SK-N-SH treated with all-trans-retinoic acid at 6 μM for 48 hours (cell line): ENCODE measurements around the gene CDK6.

Experiments used
- ARNTL ChIP-seq: fragments of 450-650 bp; formaldehyde crosslinking; IDR thresholded peaks from 2 replicates; pipeline ENCODE4 v1.5.0; 2020; ENCODE audit warnings: low read depth, mild to moderate bottlenecking, moderate library complexity, borderline replicate concordance
- BACH2 ChIP-seq: fragments of 250-450 bp; sonication (Bioruptor Pico); IDR thresholded peaks from 2 replicates; pipeline ENCODE4 v1.9.0; 2021; ENCODE audit warnings: mild to moderate bottlenecking, borderline replicate concordance
- CSDC2 ChIP-seq: fragments of 250-450 bp; sonication (Bioruptor Pico); IDR thresholded peaks from 2 replicates; pipeline ENCODE4 v1.5.0; 2020; ENCODE audit warnings: mild to moderate bottlenecking, moderate library complexity
- GLIS3 ChIP-seq: fragments of 250-450 bp; sonication (Bioruptor Pico); IDR thresholded peaks from 2 replicates; pipeline ENCODE4 v1.5.0; 2020; ENCODE audit warnings: mild to moderate bottlenecking, moderate library complexity
- OSR1 ChIP-seq: fragments of 250-450 bp; sonication (Bioruptor Pico); IDR thresholded peaks from 2 replicates; pipeline ENCODE4 v1.8.0; 2022; ENCODE audit warnings: moderate library complexity, mild to moderate bottlenecking, inconsistent platforms
- PPARA ChIP-seq: fragments of 250-450 bp; sonication (Bioruptor Pico); IDR thresholded peaks from 2 replicates; pipeline ENCODE4 v1.5.0; 2020; ENCODE audit warnings: mild to moderate bottlenecking, borderline replicate concordance
- RARB ChIP-seq: fragments of 250-450 bp; sonication (Bioruptor Pico); IDR thresholded peaks from 2 replicates; pipeline ENCODE4 v1.8.0; 2021; ENCODE audit warnings: mild to moderate bottlenecking, moderate library complexity
- TCF4 ChIP-seq: fragments of 250-450 bp; sonication (Bioruptor Pico); IDR thresholded peaks from 2 replicates; pipeline ENCODE4 v1.8.0; 2021; ENCODE audit warnings: mild to moderate bottlenecking, moderate library complexity, borderline replicate concordance
- TOX ChIP-seq: fragments of 250-450 bp; sonication (Bioruptor Pico); IDR thresholded peaks from 2 replicates; pipeline ENCODE4 v1.8.0; 2021; ENCODE audit warnings: mild to moderate bottlenecking, moderate library complexity, borderline replicate concordance
- ZFP3 ChIP-seq: fragments of 250-450 bp; sonication (Bioruptor Pico); IDR thresholded peaks from 2 replicates; pipeline ENCODE4 v1.5.0; 2020; ENCODE audit warnings: mild to moderate bottlenecking, moderate library complexity
- ZFP30 ChIP-seq: fragments of 450-650 bp; formaldehyde crosslinking; IDR thresholded peaks from 2 replicates; pipeline ENCODE4 v1.5.0; 2022; ENCODE audit warnings: mild to moderate bottlenecking, moderate library complexity
- ZNF565 ChIP-seq: fragments of 450-650 bp; formaldehyde crosslinking; conservative IDR thresholded peaks from 2 replicates; pipeline ENCODE4 v1.5.0; 2020; ENCODE audit warnings: low read depth, mild to moderate bottlenecking, moderate library complexity
- TF ChIP-seq, protein P1 (sequence below): fragments of 250-450 bp; sonication (Bioruptor Pico); IDR thresholded peaks from 2 replicates; pipeline ENCODE4 v1.8.0; 2021; ENCODE audit warnings: low read depth, mild to moderate bottlenecking, moderate library complexity, borderline replicate concordance
- TF ChIP-seq, protein P2 (sequence below): fragments of 250-450 bp; sonication (Bioruptor Pico); IDR thresholded peaks from 2 replicates; pipeline ENCODE4 v1.8.0; 2020; ENCODE audit warnings: mild to moderate bottlenecking, moderate library complexity, borderline replicate concordance

DNA sequence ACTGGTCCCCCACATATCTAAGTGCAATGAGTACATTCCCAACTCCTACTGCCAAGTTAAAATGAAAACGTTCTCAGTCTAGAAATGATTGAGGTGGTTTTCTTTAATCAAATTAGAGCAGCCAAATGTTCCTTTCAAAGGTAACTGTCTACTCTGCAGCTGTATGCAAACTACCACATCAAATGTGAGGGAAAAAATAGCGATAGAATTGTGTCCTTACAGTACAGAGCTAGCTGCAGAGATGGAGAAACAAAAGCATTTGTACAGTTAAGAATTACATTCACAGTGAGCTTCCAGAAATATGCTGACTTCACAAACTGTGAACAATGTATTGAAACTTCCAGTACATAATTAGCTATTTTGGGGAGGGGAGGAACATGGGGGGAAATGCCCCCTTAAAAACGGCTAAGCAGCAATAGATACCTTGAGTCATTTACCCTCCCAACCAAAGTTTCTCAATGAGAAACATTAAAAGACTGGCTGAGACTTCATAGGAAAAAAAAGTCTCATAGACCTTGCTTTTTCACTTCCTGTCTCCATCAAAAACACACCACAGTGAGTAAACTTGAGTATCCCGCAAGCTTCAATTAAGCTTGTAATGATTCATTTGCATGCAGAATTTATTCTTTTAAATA, 22.9 kb downstream of the CDK6 start:
- TF ChIP-seq TOX (no peak), TCF4 (CRISPR knock-in tag) (no peak), BACH2 (CRISPR knock-in tag) (no peak), PPARA (CRISPR knock-in tag) (no peak), ZFP30 (CRISPR knock-in tag) (no peak), ZNF565 (CRISPR knock-in tag) (no peak), RARB (no peak), ARNTL (CRISPR knock-in tag) (no peak), CSDC2 (CRISPR knock-in tag) (no peak), ZFP3 (CRISPR knock-in tag) (no peak), OSR1 (CRISPR knock-in tag) (no peak), GLIS3 (CRISPR knock-in tag) (no peak)
- TF ChIP-seq, protein P1, sequence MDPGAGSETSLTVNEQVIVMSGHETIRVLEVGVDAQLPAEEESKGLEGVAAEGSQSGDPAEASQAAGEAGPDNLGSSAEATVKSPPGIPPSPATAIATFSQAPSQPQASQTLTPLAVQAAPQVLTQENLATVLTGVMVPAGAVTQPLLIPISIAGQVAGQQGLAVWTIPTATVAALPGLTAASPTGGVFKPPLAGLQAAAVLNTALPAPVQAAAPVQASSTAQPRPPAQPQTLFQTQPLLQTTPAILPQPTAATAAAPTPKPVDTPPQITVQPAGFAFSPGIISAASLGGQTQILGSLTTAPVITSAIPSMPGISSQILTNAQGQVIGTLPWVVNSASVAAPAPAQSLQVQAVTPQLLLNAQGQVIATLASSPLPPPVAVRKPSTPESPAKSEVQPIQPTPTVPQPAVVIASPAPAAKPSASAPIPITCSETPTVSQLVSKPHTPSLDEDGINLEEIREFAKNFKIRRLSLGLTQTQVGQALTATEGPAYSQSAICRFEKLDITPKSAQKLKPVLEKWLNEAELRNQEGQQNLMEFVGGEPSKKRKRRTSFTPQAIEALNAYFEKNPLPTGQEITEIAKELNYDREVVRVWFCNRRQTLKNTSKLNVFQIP: no peak
- TF ChIP-seq, protein P2, sequence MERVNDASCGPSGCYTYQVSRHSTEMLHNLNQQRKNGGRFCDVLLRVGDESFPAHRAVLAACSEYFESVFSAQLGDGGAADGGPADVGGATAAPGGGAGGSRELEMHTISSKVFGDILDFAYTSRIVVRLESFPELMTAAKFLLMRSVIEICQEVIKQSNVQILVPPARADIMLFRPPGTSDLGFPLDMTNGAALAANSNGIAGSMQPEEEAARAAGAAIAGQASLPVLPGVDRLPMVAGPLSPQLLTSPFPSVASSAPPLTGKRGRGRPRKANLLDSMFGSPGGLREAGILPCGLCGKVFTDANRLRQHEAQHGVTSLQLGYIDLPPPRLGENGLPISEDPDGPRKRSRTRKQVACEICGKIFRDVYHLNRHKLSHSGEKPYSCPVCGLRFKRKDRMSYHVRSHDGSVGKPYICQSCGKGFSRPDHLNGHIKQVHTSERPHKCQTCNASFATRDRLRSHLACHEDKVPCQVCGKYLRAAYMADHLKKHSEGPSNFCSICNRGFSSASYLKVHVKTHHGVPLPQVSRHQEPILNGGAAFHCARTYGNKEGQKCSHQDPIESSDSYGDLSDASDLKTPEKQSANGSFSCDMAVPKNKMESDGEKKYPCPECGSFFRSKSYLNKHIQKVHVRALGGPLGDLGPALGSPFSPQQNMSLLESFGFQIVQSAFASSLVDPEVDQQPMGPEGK (CRISPR knock-in tag): no peak
